GM06990 (cell line): ENCODE results near the gene CDC37.
A peak's percentile ranks its signal among the peaks of the same experiment; 100 is the strongest.

Experiments
- DNase-seq: peaks from one replicate; pipeline ENCODE4 v3.0.0-alpha.2; 2011; ENCODE audit not compliant: insufficient read length; ENCODE audit errors: extremely low read depth
- H3K27me3 ChIP-seq: replicated peaks from 2 replicates; pipeline ENCODE4 v1.6.0; 2011; ENCODE audit warnings: low read length; ENCODE audit not compliant: control insufficient read depth, insufficient read depth
- H3K36me3 ChIP-seq: 2 replicates; pipeline ENCODE4 v1.5.1; 2011; ENCODE audit warnings: low read length; ENCODE audit not compliant: control insufficient read depth, insufficient read depth
- H3K4me3 ChIP-seq: replicated peaks from 2 replicates; pipeline ENCODE4 v1.5.1; 2011; ENCODE audit warnings: low read depth, mild to moderate bottlenecking, control low read depth, low read length
- TF ChIP-seq, protein P1 (sequence below): IDR thresholded peaks from 2 replicates; pipeline ENCODE4 v1.5.1; 2011; ENCODE audit warnings: low read length, control low read depth, mild to moderate bottlenecking, inconsistent platforms; ENCODE audit not compliant: insufficient read depth, poor library complexity, severe bottlenecking

The CDC37 gene

DNA sequence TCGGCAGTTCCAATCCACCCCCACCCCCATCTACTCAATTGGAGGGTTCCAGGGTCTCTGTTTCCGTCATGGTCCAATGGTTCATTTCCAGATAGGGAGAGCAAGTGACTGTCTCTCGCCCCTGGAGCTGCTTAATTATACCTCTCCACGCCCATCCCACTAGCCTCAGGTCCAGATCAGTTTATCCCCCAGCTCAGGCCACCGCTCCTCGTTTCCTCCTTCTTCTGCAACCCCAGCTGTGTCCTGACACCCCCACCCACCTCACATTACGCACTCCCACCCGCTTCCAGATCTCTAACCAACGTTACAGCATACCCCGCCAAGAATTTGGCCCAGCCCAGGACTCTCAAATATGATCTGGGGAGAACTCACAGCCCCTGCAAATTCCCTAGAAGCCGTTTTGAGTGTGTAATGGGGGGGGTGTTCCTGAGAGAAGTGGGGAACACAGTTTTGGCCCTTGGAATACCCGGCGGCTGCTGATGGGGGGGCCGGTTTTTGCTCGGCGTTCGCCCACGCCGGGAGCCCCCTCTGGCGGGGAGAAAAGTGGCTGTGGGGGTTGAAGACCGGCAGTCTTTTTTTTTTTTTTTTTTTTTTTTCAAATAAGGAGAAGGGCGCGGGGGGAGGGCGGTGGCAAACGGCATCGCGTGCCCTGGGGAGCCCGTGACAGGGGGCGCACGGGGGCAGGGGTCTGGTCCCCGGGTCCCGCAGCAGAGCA is 15.3 kb upstream of the CDC37 start:
- Histone ChIP-seq H3K36me3 (no peaks in the 10 kb centered on the region), H3K27me3 (no peaks in the 10 kb centered on the region), H3K4me3 (peak overlapping the region; percentile 52)
- TF ChIP-seq, protein P1, sequence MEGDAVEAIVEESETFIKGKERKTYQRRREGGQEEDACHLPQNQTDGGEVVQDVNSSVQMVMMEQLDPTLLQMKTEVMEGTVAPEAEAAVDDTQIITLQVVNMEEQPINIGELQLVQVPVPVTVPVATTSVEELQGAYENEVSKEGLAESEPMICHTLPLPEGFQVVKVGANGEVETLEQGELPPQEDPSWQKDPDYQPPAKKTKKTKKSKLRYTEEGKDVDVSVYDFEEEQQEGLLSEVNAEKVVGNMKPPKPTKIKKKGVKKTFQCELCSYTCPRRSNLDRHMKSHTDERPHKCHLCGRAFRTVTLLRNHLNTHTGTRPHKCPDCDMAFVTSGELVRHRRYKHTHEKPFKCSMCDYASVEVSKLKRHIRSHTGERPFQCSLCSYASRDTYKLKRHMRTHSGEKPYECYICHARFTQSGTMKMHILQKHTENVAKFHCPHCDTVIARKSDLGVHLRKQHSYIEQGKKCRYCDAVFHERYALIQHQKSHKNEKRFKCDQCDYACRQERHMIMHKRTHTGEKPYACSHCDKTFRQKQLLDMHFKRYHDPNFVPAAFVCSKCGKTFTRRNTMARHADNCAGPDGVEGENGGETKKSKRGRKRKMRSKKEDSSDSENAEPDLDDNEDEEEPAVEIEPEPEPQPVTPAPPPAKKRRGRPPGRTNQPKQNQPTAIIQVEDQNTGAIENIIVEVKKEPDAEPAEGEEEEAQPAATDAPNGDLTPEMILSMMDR = peak; percentile 29
- no peak for DNase-seq

DNA sequence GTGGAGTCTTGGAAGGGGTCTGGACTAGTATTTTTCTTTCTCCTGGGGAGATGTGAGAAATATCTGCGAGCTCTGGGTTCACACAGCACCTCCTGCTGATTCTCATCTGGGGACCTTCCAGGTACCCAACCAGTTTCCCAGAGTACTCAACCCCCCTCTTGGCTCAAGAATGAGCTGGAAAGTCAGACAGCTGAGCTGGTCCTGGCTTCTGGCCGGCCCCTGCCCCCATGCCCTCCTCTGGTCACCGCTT is 14.8 kb upstream of the CDC37 start:
- Histone ChIP-seq H3K27me3 (no peaks in the 10 kb centered on the region), H3K36me3 (no peaks in the 10 kb centered on the region), H3K4me3 (no peak overlapping the region)
- TF ChIP-seq, protein P1 = no peak
- DNase-seq = no peak

DNA sequence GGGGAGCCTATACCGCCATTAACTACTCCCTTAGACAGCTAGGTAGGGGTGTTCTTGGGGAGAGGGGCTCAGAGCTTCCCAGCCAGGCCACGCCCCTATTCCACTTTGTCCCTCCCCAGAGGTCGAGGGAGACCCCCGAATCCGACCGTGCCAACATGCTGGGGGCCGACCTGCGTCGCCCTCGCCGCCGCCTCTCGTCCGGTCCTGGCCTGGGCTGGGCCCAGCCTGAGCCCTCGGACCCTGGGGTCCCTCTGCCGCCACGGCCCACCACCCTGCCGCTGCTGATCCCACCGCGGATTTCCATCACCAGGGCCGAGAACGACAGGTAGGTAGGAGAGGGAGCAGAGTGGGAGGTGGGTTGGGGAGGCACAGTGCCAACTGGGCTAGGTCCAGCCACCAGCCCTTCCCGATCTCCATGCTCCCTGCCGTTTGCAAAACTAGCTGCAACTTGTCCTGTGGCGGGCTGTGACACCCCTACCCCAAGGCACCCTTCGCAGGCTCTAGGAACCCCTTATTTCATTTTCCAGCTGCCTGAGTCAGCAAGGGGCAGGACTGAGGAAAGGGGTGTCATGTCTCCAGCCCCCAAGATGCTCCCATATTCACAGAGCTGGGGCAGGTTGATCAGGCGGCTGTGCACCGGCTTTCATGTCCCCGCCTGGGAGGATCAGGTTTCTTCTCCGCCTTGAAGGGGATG is 14.3 kb upstream of the CDC37 start:
- no peak overlapping the region for H3K4me3 ChIP-seq
- no peak for DNase-seq
- no peaks in the 10 kb centered on the region for H3K27me3 ChIP-seq
- no peaks in the 10 kb centered on the region for H3K36me3 ChIP-seq
- TF ChIP-seq, protein P1 = no peak

DNA sequence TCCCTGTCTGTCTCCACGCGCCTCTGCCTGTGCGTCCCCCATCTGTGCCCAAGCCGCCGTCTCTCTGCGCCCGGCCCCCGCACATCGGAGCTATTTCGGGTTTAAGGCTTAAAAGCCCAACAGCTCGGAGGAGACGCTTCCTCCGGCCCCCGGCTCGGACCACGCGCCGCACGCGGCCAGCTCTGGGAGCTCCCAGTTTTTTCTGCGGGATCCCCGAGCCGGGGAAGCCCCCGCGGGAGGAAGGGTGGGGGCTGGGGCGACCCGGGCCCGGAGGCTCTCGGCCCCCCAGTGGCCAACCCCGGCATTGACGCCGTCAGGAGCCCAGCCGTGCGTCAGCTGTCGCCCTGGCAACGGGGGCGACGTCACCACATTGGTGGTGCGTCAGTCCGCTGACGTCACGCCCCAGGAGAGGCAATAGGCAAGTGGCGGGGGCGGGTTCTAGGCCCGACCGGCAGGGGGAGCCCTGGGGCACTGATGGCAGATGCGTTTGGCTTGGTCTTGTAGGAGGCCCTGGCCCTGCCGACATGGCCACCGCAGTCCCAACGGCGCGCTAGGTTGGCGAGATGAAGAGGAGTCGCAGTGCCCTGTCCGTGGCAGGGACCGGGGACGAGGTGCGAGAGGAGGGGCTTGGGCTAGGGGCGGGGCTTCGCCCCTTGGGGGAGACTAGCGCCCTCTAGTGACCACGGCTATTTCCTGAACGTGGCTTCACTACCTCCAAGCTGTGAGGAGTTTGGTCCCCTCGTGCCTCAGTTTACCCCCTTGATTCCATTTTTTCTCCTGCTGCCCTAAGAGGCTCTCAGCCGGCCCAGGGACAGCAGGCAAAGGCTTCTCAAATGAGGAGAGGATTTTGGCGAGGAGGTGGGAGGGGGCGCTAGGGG is 13.3 kb upstream of the CDC37 start:
- DNase-seq = peak; percentile 93
- no peaks in the 10 kb centered on the region for H3K27me3 ChIP-seq
- H3K36me3 ChIP-seq = no peaks in the 10 kb centered on the region
- TF ChIP-seq, protein P1 = peak; percentile 73
- peak overlapping the region; percentile 66 for H3K4me3 ChIP-seq

DNA sequence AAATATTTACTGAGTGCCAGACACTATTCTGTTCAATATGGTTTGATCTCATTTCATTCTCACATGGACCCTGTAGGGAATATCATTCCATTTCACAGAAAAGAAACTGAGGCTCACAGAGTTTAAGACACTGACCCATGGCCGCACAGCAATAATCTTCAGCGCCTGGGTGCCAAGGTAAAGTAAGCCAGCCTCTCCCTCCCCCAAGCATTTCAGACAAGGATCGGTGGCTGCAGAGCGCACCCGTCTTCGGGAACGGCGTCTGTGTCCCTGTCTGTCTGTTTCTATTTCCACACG is 12.7 kb upstream of the CDC37 start:
- DNase-seq = no peak
- TF ChIP-seq, protein P1 = no peak
- peak overlapping the region; percentile 66 for H3K4me3 ChIP-seq
- H3K27me3 ChIP-seq = no peaks in the 10 kb centered on the region
- H3K36me3 ChIP-seq = no peaks in the 10 kb centered on the region
